22Rv1 (cell line): ENCODE results near the gene RNF213.

Experiments used
- H3K27ac ChIP-seq: fragments of 450-650 bp; 2 replicates; pipeline ENCODE4 v1.5.1; 2017
- ZFX ChIP-seq: fragments of 450-650 bp; IDR thresholded peaks from 2 replicates; pipeline ENCODE4 v1.6.1; 2017; ENCODE audit warnings: antibody characterized with exemption, borderline replicate concordance
- TF ChIP-seq, protein P1 (sequence below): fragments of 450-650 bp; IDR thresholded peaks from 2 replicates; pipeline ENCODE4 v1.5.1; 2017; ENCODE audit warnings: mild to moderate bottlenecking

The RNF213 gene

DNA sequence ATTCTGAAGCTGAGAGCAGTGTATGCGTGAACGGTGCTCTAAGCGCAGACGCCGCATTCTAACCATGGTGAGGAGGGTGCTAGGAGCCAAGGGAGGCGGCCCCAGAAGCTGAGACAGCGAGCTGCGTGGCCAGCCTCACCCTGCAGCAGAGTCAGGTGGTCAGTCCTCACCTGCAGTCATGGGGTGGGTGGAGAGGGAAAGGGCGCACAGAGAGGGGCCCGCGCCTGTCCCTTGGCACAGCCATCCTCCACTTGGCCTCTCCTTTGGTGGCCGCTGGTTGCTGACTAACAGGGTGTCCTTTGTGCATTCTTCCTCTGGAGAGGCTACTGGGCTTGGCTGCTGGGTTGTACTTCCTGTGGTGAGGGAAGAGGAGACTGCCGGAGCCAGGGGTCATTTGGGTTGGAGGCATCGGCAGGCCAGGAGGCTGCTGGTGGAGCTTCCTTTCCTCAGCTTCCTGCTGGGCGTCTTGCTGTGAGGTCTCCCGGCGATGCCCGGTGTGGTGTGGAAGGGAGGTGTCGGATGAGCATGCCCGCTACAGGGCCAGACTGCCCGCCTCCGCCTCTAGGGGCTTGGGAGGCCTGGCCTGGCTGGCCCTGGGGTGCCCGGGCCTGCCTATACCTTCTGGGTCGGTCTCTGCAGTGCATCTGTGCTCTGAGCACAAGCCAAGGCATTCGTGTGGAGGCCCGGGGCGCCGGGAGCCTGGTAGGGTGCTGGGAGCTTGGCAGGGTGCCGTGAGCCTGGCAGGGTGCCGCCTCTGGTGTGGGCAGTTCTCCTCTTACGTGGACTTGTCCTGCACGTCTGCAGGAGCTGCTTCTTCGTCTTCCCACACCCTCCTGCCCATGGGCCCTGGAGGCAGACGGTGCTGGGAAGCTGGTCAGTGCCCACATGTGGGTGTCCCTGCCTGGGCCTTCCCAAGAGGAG is 17.4 kb downstream of the RNF213 start:
- no peak overlapping the region for H3K27ac ChIP-seq
- TF ChIP-seq, protein P1, sequence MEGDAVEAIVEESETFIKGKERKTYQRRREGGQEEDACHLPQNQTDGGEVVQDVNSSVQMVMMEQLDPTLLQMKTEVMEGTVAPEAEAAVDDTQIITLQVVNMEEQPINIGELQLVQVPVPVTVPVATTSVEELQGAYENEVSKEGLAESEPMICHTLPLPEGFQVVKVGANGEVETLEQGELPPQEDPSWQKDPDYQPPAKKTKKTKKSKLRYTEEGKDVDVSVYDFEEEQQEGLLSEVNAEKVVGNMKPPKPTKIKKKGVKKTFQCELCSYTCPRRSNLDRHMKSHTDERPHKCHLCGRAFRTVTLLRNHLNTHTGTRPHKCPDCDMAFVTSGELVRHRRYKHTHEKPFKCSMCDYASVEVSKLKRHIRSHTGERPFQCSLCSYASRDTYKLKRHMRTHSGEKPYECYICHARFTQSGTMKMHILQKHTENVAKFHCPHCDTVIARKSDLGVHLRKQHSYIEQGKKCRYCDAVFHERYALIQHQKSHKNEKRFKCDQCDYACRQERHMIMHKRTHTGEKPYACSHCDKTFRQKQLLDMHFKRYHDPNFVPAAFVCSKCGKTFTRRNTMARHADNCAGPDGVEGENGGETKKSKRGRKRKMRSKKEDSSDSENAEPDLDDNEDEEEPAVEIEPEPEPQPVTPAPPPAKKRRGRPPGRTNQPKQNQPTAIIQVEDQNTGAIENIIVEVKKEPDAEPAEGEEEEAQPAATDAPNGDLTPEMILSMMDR = no peak
- no peak for TF ChIP-seq ZFX

DNA sequence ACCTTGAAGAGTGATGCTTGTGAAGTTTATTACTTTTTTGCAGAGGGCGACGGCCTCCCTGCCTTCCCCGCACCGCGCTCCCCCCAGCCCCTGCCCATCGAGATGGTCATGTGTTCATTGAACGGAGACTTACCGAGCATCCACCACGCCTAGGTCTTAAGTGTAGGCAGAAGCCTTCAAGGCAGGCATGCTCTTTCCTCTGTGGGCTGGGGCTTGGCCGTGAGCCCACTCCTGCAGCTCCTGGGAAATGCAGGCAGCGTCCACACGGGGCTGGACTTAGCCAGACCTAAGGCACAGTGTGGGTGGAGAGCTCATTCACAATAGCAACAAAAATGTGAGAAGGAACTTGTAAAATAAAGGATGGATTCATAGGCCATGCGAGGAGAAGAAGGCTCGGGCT is 19.2 kb downstream of the RNF213 start:
- no peak for TF ChIP-seq ZFX
- TF ChIP-seq, protein P1 = no peak
- no peak overlapping the region for H3K27ac ChIP-seq

DNA sequence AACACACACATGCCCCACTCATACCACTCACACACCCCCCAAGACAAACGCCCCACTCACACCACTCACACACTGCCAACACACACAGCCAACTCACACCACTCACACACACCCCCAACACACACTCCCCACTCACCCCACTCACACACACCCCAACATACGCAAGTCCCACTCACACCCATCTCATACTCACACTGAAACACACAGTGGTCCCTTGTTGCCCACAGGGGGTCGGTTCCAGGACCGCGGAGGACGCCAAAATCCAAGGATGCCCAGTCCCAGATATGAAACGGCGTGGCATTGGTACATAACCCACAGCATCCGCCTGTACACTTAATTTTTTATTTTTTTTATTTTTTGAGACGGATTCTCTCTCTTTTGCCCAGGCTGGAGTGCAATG is 20.9 kb downstream of the RNF213 start:
- H3K27ac ChIP-seq = no peak overlapping the region
- TF ChIP-seq, protein P1 = no peak
- no peak for TF ChIP-seq ZFX

DNA sequence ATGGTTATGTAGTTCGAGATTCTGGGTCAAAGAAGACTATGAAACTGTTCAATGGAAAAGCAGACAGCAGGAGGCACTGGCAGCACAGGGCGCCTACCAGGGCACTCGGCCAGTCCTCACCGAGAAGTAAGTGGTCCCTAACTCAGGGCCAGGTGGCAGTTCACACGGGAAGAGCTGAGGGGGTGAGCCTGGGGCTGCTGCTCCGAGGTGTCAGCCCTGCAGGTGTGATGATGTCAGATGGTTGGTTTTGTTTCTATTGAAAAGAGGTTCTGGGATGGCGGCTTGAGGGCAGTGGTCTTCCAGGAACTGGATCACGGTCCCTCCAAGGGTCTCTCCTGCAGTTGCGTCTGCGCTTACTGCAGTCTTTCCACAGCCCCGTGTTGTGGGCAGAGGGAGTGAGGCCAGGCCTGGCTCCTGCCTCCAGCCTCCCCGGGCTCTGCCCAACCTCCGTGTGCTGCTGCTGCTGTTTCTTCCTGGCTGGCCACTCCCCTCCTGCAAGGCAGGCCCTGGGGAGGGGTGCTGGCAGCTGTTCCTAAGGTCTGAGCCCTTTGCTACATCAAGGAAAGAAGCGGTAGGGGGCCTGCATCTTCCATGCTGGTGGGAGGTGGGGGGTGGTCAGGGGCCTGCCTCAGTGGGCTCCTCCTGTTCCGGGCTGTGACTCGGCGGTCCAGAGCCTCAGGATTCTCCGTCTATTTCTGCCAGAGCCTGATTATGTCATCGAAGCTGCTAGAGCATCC is 22.6 kb downstream of the RNF213 start:
- TF ChIP-seq, protein P1 = no peak
- no peak for TF ChIP-seq ZFX
- H3K27ac ChIP-seq = no peak overlapping the region

DNA sequence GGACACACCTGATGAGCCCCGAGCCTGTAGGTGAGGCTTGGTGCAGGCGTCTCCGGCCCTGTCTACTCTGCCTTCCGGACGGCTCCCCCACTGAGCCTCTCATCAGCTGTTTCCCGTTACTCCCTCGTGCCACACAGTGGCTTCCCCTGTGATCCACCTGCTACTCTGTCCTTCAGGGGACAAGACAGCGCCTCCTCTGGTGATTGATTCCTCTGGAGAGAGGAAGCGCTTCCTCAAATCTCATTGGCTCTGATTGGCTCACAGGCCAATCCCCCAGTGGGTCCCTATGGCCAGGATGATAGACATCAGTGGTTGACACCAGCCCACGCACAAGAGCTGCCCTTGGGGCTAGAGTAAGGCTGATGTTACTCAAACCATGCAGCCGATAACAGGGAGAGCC is 24.0 kb downstream of the RNF213 start:
- H3K27ac ChIP-seq = no peak overlapping the region
- TF ChIP-seq ZFX = no peak
- TF ChIP-seq, protein P1 = peak; percentile 27; the same call in 1 of the 2 replicates

DNA sequence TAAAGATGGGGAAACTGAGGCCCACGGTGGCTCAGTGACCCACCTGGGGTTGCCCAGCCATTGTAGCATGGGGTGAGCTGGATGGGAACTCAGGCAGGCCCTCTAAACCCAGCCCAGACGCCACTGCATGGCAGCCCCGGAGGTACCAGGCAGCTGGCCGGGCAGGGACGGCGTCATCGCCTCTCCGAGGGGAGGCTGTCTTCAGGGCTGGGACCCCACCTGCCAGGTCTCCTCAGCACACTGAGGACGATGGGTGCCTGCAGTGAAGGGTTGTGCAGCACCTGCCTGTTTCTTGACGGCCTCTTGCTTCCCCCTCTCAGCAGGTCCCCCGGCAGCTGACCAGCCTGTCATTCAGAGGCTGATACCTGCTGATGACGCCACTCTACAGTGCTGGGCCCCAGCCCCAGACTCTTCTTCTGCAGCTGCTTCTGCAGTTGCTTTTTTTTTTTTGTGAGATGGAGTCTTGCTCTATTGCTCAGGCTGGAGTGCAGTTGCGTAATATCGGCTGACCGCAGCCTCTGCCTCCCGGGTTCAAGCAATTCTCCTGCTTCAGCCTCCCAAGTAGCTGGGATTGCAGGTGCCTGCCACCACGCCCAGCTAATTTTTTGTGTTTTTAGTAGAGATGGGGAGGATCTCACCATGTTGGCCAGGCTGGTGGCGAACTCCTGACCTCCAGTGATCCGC is 24.7 kb downstream of the RNF213 start:
- TF ChIP-seq ZFX = no peak
- TF ChIP-seq, protein P1 = no peak
- no peak overlapping the region for H3K27ac ChIP-seq
